ENCODE measurements around the gene CASP10. TPM values are rescaled to one million over a fixed set of nuclear protein-coding genes. Genes with fewer than 3 reads are reported as not detected.

CASP10 gene
- total and polyA plus RNA-seq, 2 of the 4 experiments (the other 2 are of a cell fraction) = 0.12 to 0.90 TPM

DNA sequence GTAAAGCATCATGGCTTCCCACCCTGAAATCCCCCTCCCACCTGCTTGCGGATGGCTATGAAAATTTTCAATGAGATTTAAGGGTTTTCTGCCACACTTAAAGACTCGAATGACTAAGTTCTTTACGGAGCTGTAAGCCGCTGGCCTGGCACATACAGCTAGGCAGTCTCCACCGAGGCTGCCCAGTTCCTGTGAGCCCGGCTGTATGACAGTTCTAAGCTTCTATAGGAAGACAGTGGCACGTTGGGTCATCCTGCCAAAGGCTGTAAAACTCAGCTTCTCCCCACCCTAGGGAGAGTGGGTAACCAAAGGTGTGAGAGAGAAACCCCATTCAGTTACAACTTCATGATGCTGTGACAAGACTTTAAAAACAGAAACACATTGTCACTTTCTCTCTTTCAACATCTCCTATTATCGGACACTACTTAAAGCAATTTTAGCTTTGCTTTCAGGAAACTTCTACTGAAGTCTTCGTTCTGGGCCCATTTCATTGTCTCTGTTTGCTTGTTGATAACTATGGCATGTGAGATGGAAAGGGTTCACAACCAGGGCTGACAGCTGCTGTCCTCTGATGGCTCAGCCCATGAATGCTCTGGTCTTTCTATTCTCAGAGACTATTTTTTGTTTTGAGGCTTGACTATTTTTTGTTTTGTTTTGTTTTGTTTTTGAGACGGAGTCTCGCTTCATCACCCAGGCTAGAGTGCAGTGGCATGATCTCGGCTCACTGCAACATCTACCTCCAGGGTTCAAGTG, 84.5 kb downstream of the CASP10 start:
- Histone ChIP-seq H2AK9ac (replicated peaks; ENCODE audit: low read depth, low read length, poor library complexity) (no peak overlapping the region), H2BK5ac (ENCODE audit: low read depth, low read length, poor library complexity, severe bottlenecking) (no peak overlapping the region), H3K9me3 (ENCODE audit: control insufficient read depth, insufficient read depth, low read length) (no peaks in the 10 kb centered on the region), H3K27me3 (ENCODE audit: control insufficient read depth, insufficient read depth, low read length) (no peaks in the 10 kb centered on the region), H3K4me3 (ENCODE audit: insufficient read depth, low read depth, low read length) (no peak overlapping the region), H3K56ac (ENCODE audit: extremely low read depth, insufficient read depth, low read length) (no peak overlapping the region), H3K9ac (ENCODE audit: low read depth, low read length) (no peak overlapping the region), H3K79me1 (ENCODE audit: low read depth in 1 of 2, low read length in 2 of 2) (peaks cover 21 to 24% of the 10 kb centered on the region in 2 experiments), H2BK15ac (ENCODE audit: low read depth, low read length) (no peak overlapping the region), H3K36me3 (ENCODE audit: control insufficient read depth, insufficient read depth, low read length) (peaks cover 25% of the 10 kb centered on the region), H3K27ac (ENCODE audit: insufficient read depth, low read length) (no peak overlapping the region), H3K18ac (ENCODE audit: low read depth, low read length) (no peak overlapping the region), H4K8ac (ENCODE audit: low read depth in 2 of 2, low read length in 2 of 2) (no peak overlapping the region), H2AFZ (replicated peaks; ENCODE audit: low read length, poor library complexity) (no peak overlapping the region), H3K9me1 (ENCODE audit: insufficient read depth, low read length) (no peaks in the 10 kb centered on the region), H3K23ac (ENCODE audit: low read depth, low read length) (no peak overlapping the region), H2BK120ac (ENCODE audit: low read depth, low read length) (no peak overlapping the region), H3K4me2 (ENCODE audit: low read depth, low read length) (no peak overlapping the region), H4K20me1 (ENCODE audit: insufficient read depth, low read length) (no peaks in the 10 kb centered on the region), H2AK5ac (ENCODE audit: low read depth, low read length) (no peak overlapping the region), H3K14ac (replicated peaks; ENCODE audit: low read depth, low read length) (no peak overlapping the region), H2BK20ac (ENCODE audit: low read depth, low read length) (no peak overlapping the region), H3K4me1 (ENCODE audit: control insufficient read depth, insufficient read depth, low read length) (no peaks in the 10 kb centered on the region), H4K91ac (ENCODE audit: insufficient read depth, low read depth, low read length) (no peak overlapping the region), H3K4ac (ENCODE audit: low read depth, low read length) (no peak overlapping the region), H4K5ac (ENCODE audit: low read depth, low read length) (no peak overlapping the region)
- in situ Hi-C loops (cut with MboI; ENCODE audit: low sequenced_read_pairs) (no loop called here), dilution Hi-C loops (cut with HindIII; ENCODE audit: low sequenced_read_pairs, unreplicated experiment) (no loop called here), intact Hi-C loops (cut with micrococcal nuclease) (no loop called here)
- no peak for TF ChIP-seq MAFK (IDR thresholded peaks at IDR 0.05; ENCODE audit: low read depth, low read length)
- TF ChIP-seq, protein P1, sequence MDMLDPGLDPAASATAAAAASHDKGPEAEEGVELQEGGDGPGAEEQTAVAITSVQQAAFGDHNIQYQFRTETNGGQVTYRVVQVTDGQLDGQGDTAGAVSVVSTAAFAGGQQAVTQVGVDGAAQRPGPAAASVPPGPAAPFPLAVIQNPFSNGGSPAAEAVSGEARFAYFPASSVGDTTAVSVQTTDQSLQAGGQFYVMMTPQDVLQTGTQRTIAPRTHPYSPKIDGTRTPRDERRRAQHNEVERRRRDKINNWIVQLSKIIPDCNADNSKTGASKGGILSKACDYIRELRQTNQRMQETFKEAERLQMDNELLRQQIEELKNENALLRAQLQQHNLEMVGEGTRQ (IDR thresholded peaks at IDR 0.05; ENCODE audit: low read depth, low read length) = no peak
- TF ChIP-seq FOS (IDR thresholded peaks at IDR 0.05; ENCODE audit: low read depth, low read length) = no peak
- no peak for TF ChIP-seq RCOR1 (IDR thresholded peaks at IDR 0.05; ENCODE audit: insufficient replicate concordance, low read length)
- no peak for TF ChIP-seq BHLHE40 (IDR thresholded peaks at IDR 0.05; ENCODE audit: low read depth, low read length)
- TF ChIP-seq POLR2A (IDR thresholded peaks at IDR 0.05; ENCODE audit: low read depth, low read length) = no peak
- no peak for TF ChIP-seq SMC3 (IDR thresholded peaks at IDR 0.05; ENCODE audit: low read depth, low read length)
- TF ChIP-seq MAZ (IDR thresholded peaks at IDR 0.05; ENCODE audit: borderline replicate concordance, low read depth, low read length) = no peak
- TF ChIP-seq NFE2L2 (IDR thresholded peaks at IDR 0.05; ENCODE audit: low read depth, low read length) = no peak
- no peak for TF ChIP-seq CEBPB (IDR thresholded peaks at IDR 0.05; ENCODE audit: low read depth, low read length)
- TF ChIP-seq RFX5 (IDR thresholded peaks at IDR 0.05; ENCODE audit: low read depth, low read length) = no peak
- no peak for TF ChIP-seq MXI1 (IDR thresholded peaks at IDR 0.05; ENCODE audit: borderline replicate concordance, low read depth, low read length)
- TF ChIP-seq RAD21 (IDR thresholded peaks at IDR 0.05; ENCODE audit: low read length) = no peak
- TF ChIP-seq, protein P2, sequence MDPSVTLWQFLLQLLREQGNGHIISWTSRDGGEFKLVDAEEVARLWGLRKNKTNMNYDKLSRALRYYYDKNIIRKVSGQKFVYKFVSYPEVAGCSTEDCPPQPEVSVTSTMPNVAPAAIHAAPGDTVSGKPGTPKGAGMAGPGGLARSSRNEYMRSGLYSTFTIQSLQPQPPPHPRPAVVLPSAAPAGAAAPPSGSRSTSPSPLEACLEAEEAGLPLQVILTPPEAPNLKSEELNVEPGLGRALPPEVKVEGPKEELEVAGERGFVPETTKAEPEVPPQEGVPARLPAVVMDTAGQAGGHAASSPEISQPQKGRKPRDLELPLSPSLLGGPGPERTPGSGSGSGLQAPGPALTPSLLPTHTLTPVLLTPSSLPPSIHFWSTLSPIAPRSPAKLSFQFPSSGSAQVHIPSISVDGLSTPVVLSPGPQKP (IDR thresholded peaks at IDR 0.05; ENCODE audit: borderline replicate concordance, low read depth, low read length) = no peak
- no peak for TF ChIP-seq CHD1 (IDR thresholded peaks at IDR 0.05; ENCODE audit: low read depth, low read length)
- ATAC-seq (ENCODE audit: low read depth) (no peak), DNase-seq (no peak)
- no CpG with 5 or more reads among the region's 12 CpGs for WGBS, 2 experiments (ENCODE audit: extremely low coverage in 2 of 2, insufficient read length in 1 of 2)
- no TSS peak for BruUV-seq (replicated peaks)
- ChIA-PET CTCF (no interaction called here), POLR2A (ENCODE audit: unreplicated experiment) (no interaction called here)

All from IMR-90 (cell line).